Measurements from ENCODE around the gene OR2L8.

DNA sequence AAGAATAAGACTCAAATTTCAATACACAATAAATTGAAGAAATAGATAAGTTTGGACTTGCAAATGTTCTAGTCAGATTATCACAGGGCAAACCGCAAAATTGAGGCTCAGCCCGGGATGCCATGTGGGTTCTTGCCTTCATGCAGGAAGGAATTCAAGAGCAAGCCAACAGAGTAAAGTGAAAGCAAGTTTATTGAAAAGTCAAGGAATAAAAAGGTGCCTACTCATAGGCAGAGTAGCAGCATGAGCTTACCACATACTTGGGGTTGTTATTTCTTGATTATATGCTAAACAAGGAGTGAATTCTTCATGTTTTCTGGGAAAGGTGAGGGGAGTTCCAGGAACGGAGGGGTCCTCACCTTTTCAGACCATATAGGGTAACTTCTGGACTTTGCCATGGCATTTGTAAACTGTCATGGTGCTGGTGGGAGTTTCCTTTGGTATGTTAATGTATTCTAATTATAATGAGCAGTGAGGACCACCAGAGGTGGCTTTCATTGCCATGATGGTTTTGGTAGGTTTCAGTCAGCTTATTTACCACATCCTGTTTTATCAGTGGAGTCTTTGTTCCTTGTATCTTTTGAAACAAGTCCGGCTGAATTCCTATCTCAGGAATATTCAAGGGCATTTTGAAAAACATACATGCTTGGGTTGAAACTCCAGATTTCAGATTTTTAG is 14.4 kb downstream of the OR2L8 start:
- TF ChIP-seq, protein P1, sequence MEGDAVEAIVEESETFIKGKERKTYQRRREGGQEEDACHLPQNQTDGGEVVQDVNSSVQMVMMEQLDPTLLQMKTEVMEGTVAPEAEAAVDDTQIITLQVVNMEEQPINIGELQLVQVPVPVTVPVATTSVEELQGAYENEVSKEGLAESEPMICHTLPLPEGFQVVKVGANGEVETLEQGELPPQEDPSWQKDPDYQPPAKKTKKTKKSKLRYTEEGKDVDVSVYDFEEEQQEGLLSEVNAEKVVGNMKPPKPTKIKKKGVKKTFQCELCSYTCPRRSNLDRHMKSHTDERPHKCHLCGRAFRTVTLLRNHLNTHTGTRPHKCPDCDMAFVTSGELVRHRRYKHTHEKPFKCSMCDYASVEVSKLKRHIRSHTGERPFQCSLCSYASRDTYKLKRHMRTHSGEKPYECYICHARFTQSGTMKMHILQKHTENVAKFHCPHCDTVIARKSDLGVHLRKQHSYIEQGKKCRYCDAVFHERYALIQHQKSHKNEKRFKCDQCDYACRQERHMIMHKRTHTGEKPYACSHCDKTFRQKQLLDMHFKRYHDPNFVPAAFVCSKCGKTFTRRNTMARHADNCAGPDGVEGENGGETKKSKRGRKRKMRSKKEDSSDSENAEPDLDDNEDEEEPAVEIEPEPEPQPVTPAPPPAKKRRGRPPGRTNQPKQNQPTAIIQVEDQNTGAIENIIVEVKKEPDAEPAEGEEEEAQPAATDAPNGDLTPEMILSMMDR (IDR thresholded peaks at IDR 0.05; ENCODE audit: low read length), result no peak
- no peak for TF ChIP-seq EZH2 (optimal IDR thresholded peaks at IDR 0.05; ENCODE audit: low read depth, low read length)

Data from MM.1S (cell line).